ENCODE results near the gene HCCS.

GRCh38 chrX:11097933-11098332 is 13.2 kb upstream of the HCCS start:
- TF ChIP-seq CTCF (IDR thresholded peaks at IDR 0.05) = no peak
- no peak for TF ChIP-seq EZH2 (IDR thresholded peaks at IDR 0.05; ENCODE audit: borderline replicate concordance, insufficient read depth, low read depth, low read length, poor library complexity, severe bottlenecking)
